Skeletal muscle satellite cell (primary cell): Measurements from ENCODE around the gene LINC00237.

ENCODE experiments used
- H3K27me3 ChIP-seq: 2 replicates; pipeline ENCODE4 v1.7.0; 2013; ENCODE audit warnings: low read length; ENCODE audit not compliant: control insufficient read depth, insufficient read depth
- H3K36me3 ChIP-seq: 2 replicates; pipeline ENCODE4 v1.7.0; 2013; ENCODE audit warnings: mild to moderate bottlenecking, control low read depth, low read length; ENCODE audit not compliant: insufficient read depth
- H3K4me1 ChIP-seq: 2 replicates; pipeline ENCODE4 v1.7.0; 2013; ENCODE audit warnings: low read length; ENCODE audit not compliant: control insufficient read depth, insufficient read depth
- H3K4me2 ChIP-seq: 2 replicates; pipeline ENCODE4 v1.7.0; 2013; ENCODE audit warnings: mild to moderate bottlenecking, low read length
- H3K4me3 ChIP-seq: 2 replicates; pipeline ENCODE4 v1.7.0; 2013; ENCODE audit warnings: low read length
- H3K9ac ChIP-seq: 2 replicates; pipeline ENCODE4 v1.7.0; 2013; ENCODE audit warnings: mild to moderate bottlenecking, low read depth, low read length, moderate library complexity
- H3K9me3 ChIP-seq: replicated peaks from 2 replicates; pipeline ENCODE4 v1.7.0; 2013; ENCODE audit warnings: mild to moderate bottlenecking, control low read depth, low read length

The LINC00237 gene

GRCh38 chr20:21089391-21089790 is 16.8 kb downstream of the LINC00237 start:
- no peak overlapping the region for H3K4me2 ChIP-seq
- no peaks in the 10 kb centered on the region for H3K4me1 ChIP-seq
- no peak overlapping the region for H3K4me3 ChIP-seq
- H3K36me3 ChIP-seq = no peaks in the 10 kb centered on the region
- no peak overlapping the region for H3K9ac ChIP-seq
- peaks cover 43% of the 10 kb centered on the region for H3K27me3 ChIP-seq
- no peaks in the 10 kb centered on the region for H3K9me3 ChIP-seq

DNA sequence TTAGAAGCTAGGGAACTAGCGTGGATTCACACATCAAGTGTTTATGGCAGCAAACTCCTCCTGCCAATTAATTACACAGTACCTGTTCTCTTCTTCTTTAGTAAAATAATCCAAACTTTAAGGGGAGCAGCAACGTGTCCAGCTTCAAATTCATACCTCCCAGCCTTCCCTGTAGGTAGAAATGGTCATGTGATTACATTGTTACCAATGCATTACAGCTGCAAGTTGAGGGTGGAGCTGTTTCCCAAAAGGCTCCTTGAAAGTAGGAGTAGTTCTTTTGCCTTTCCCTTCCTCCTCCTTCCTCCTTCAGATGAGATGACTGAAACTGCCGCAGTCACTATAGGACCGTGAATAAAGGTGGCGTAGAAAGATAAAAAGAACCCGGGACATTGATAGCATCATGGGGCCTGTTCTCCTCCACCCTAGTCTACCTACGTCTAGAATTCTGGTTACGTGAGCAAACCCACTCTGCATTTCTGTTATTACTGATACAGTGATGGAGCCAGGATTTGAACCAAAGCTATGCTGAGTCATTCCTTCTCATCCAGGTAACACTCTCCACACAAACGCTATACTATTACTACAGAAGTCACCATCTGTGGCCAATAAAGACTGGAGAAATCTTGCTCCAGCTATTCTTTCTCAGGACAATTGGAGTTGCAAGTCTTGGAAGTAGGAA is 18.2 kb downstream of the LINC00237 start:
- H3K4me1 ChIP-seq = no peaks in the 10 kb centered on the region
- no peak overlapping the region for H3K9ac ChIP-seq
- H3K36me3 ChIP-seq = no peaks in the 10 kb centered on the region
- H3K9me3 ChIP-seq = no peaks in the 10 kb centered on the region
- H3K4me2 ChIP-seq = no peak overlapping the region
- H3K4me3 ChIP-seq = no peak overlapping the region
- H3K27me3 ChIP-seq = peaks cover 33% of the 10 kb centered on the region

- H3K27me3 ChIP-seq = peaks cover 4% of the 10 kb centered on the region
- H3K9ac ChIP-seq = no peak overlapping the region
- no peak overlapping the region for H3K4me2 ChIP-seq
- no peaks in the 10 kb centered on the region for H3K4me1 ChIP-seq
- no peaks in the 10 kb centered on the region for H3K36me3 ChIP-seq
- H3K4me3 ChIP-seq = no peak overlapping the region
- H3K9me3 ChIP-seq = no peaks in the 10 kb centered on the region
These were observed 22.3 kb downstream of the LINC00237 start for GRCh38 chr20:21083825-21084325.

DNA sequence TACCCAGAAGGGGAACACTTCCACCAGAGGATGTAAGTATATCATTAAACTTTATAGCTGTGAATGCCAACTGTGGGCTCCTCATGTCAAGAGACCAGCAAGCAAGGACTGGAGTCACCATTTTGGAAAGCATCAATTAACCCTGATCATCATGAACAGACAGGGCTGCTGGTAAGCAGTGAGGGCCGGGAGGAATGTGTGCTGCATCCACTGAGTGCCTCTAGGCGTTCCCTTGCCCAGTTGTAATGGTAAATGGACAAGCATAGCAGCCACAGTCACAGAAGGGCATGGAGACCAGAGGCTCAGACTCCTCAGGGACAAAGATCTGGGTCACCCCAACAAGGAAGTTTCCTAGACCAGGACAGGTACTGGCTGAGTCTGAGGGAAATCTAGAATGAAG is 23.6 kb downstream of the LINC00237 start:
- H3K4me1 ChIP-seq = no peaks in the 10 kb centered on the region
- no peak overlapping the region for H3K4me2 ChIP-seq
- H3K4me3 ChIP-seq = no peak overlapping the region
- H3K9me3 ChIP-seq = no peaks in the 10 kb centered on the region
- no peaks in the 10 kb centered on the region for H3K36me3 ChIP-seq
- H3K27me3 ChIP-seq = peaks cover 4% of the 10 kb centered on the region
- no peak overlapping the region for H3K9ac ChIP-seq

DNA sequence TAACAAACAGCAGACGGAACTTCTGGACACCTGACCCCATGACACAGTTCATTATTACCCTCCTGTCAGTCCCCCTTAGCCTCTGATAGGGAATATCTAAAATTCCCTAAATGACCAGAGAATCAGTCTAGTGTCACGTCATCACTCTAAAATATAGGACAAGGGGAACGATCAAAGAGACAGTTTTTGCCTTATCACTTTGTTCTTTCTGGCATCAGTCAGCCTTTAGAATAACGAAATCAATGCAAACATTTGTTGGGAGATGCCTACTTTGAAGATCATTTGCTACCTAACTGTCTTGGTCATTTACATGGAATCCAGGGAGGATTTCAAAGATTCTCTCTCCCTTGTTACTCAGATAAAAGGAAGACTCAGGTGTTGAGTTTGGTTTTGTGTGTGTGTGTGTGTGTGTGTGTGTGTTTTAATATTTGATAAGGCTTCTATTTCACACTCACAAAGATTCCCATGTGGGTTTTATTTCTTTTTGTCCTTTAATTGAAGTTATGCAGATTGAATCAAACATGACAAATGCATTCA is 28.3 kb downstream of the LINC00237 start:
- no peaks in the 10 kb centered on the region for H3K4me1 ChIP-seq
- no peak overlapping the region for H3K4me2 ChIP-seq
- no peak overlapping the region for H3K4me3 ChIP-seq
- H3K36me3 ChIP-seq = no peaks in the 10 kb centered on the region
- H3K9me3 ChIP-seq = no peaks in the 10 kb centered on the region
- no peaks in the 10 kb centered on the region for H3K27me3 ChIP-seq
- no peak overlapping the region for H3K9ac ChIP-seq

- Histone ChIP-seq H3K9ac (no peak overlapping the region), H3K27me3 (no peaks in the 10 kb centered on the region), H3K4me3 (no peak overlapping the region), H3K9me3 (no peaks in the 10 kb centered on the region), H3K36me3 (no peaks in the 10 kb centered on the region), H3K4me1 (no peaks in the 10 kb centered on the region), H3K4me2 (no peak overlapping the region)
These were observed 30.1 kb downstream of the LINC00237 start for GRCh38 chr20:21076073-21076472.

DNA sequence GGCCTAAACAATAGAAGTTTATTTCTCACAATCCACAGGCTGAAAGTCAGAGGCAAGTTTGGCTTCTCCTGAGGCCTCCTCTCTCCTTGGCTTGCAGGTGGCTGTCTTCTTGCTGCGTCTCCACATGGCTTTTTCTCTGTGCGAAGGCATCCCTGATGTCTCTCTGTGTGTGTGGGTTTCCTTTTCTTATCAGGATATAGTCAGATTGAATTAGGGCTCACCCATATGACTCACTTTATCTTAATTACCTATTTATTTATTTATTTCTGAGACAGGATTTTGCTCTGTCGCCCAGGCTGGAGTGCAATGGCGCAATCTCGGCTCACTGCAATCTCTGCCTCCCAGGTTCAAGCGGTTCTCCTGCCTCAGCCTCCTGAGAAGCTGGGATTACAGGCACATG is 30.7 kb downstream of the LINC00237 start:
- Histone ChIP-seq H3K27me3 (no peaks in the 10 kb centered on the region), H3K9ac (no peak overlapping the region), H3K4me1 (no peaks in the 10 kb centered on the region), H3K36me3 (no peaks in the 10 kb centered on the region), H3K4me3 (no peak overlapping the region), H3K9me3 (no peaks in the 10 kb centered on the region), H3K4me2 (no peak overlapping the region)

- no peak overlapping the region for H3K4me2 ChIP-seq
- H3K36me3 ChIP-seq = no peaks in the 10 kb centered on the region
- no peaks in the 10 kb centered on the region for H3K9me3 ChIP-seq
- no peak overlapping the region for H3K9ac ChIP-seq
- no peaks in the 10 kb centered on the region for H3K4me1 ChIP-seq
- H3K4me3 ChIP-seq = no peak overlapping the region
- no peaks in the 10 kb centered on the region for H3K27me3 ChIP-seq
These were observed 31.4 kb downstream of the LINC00237 start for GRCh38 chr20:21074605-21075336.

DNA sequence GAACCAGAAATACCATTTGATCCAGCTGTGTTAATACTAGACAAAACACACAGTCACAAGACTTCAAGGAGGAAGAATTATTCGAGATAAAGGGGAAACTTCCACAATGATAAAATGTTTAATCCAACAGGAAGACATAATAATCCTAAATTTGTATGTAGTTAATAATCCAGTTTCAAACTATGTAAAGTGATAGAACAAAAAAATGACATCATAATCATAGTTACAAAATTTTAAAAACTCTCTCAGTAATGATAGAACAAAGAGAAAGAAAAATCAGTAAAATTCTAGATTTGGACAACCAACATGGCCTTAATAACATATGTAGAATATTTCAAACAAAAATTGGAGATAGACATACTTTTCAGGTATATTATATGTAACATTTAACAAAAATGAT is 38.9 kb downstream of the LINC00237 start:
- Histone ChIP-seq H3K4me3 (no peak overlapping the region), H3K4me1 (no peaks in the 10 kb centered on the region), H3K36me3 (no peaks in the 10 kb centered on the region), H3K9ac (no peak overlapping the region), H3K27me3 (no peaks in the 10 kb centered on the region), H3K4me2 (no peak overlapping the region), H3K9me3 (no peaks in the 10 kb centered on the region)

GRCh38 chr20:21064924-21065323 is 41.2 kb downstream of the LINC00237 start:
- H3K36me3 ChIP-seq = no peaks in the 10 kb centered on the region
- H3K4me2 ChIP-seq = no peak overlapping the region
- H3K9ac ChIP-seq = no peak overlapping the region
- H3K4me3 ChIP-seq = no peak overlapping the region
- no peaks in the 10 kb centered on the region for H3K27me3 ChIP-seq
- no peaks in the 10 kb centered on the region for H3K9me3 ChIP-seq
- H3K4me1 ChIP-seq = no peaks in the 10 kb centered on the region

DNA sequence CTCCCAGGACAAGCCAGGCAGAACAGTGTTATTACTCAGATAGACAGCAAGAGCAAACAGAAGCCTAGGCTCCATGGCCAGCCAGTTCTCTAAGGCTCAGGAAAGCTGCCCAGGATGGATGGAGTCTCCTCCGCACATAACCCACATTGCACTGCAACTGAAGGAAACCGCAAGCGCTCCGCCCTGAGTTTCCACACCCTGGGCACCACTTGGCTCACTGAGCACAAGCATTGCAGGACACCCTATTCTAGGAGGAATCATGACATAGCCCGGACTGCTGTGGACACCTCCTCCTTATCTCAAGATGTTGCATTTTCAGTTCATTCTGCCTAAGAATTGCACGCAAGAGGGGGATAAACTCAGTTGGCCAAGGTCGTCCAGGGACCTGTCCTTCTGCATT is 42.9 kb downstream of the LINC00237 start:
- H3K4me3 ChIP-seq = no peak overlapping the region
- H3K9ac ChIP-seq = no peak overlapping the region
- no peaks in the 10 kb centered on the region for H3K27me3 ChIP-seq
- H3K4me2 ChIP-seq = no peak overlapping the region
- no peaks in the 10 kb centered on the region for H3K4me1 ChIP-seq
- no peaks in the 10 kb centered on the region for H3K9me3 ChIP-seq
- no peaks in the 10 kb centered on the region for H3K36me3 ChIP-seq
